Posterior vena cava (tissue), 2 donors: ENCODE results near the gene BRINP2. TPM values are rescaled to one million over a fixed set of nuclear protein-coding genes. Genes with fewer than 3 reads are reported as not detected.

Source experiments
- DNase-seq: peaks from one replicate; pipeline ENCODE4 v3.0.0-alpha.2; 2020; ENCODE audit warnings: low spot score
- intact Hi-C, 2 donors: fragments of 100-400 bp; cut with DNase I; formaldehyde crosslinking; loops; one replicate each; pipeline versions ENCODE4 v1.14.1 to v1.14.2; 2022 to 2023
- total RNA-seq, 2 donors: library from RNA; stranded (reverse); fragmentation: NEBNext Ultra II Directional; extraction: Animal tissue kit (Norgen Biotek cat#: 25700); gene quantifications; one replicate each; pipeline ENCODE4 v1.2.1, GENCODE V29; 2021
- donor health status: DM: yes; HTN: yes; CAD: no.
- donor health status: DM: yes; HTN: yes; CAD: no.

The BRINP2 gene
- total RNA-seq, 2 donors from 2014 or later, result 0.19 to 0.52 TPM

DNA sequence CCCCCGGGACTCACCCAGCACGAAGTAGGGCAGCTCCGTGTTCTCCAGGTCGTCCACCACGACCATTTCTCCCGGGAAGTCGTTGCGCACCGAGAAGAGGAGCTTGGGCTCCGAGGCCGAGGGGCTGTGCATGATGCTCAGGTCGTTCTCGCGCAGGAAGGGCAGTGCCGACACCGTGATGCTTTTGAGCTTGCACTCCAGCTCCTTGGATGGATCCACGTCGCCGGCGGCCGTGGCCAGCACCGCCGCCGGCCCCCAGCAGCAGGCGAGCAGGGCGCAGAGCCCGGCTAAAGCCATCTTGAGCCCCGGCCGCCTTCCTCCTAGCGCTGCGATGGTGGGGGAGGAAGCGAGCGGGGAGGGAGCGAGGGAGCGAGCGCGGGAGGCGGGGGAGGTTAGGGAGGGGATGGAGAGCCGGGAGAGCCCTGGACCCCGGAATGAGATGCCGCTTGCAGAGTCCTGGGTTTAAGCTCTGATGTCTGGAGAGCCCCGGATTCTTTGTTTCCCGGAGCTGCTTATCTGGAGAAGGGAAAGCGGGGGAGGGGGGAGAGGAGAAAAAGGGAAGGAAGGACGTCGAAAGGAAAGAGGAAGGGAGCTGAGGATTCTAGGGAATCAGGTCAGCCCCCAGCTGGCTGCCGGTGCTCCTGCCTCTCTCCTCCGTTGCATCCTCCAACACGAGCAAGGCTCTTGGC lies 6.2 kb upstream of the BRINP2 start, which contains the start of gene ASTN1:
Gene ASTN1, minus strand, starts transcription at position 333 of the 689 bp plus-strand sequence. Its CDS starts 36 bp downstream, at position 297.
- intact Hi-C loops, result no loop called here
- DNase-seq, result peak; percentile 64

DNA sequence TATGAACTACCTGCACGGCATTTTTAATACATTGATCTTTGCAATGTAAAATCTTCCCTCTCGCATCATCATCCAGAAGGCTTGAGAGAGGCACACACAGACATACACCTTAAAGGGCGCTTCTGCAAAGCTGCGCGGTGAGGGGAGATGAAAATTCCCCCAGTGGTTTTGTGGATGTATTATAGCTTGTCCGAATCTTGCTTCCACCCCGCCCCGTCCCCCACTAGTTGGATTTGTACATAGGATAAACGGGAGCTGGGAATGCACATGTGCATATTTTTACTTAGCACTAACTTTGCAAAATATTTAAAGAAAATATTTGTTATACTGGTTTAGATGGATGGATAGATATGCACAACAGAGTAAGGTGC lies 5.7 kb upstream of the BRINP2 start:
- DNase-seq, result no peak
- intact Hi-C loops, result no loop called here

GRCh38 chr1:177171536-177172123 lies 872 bp downstream of the BRINP2 start:
- DNase-seq, result no peak
- intact Hi-C loops, result no loop called here

DNA sequence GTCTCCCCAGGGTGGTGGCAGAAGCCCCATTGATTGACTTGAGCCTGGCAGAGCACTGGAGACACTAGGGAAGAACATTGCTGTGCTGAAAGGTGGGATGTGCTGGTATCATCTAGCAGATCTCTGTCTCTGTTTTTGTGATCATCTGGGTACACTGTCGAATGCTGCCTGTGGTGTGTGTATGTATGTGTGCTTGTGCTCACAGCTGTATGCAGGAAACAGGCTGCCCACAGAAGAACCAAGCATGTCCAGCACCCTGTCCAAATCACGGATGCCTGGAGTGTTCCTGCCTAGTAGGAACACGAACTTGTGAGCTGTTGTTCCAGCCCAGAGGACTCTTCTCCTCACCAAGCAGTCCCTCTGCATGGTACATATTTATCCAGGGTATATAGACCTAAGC lies 1.5 kb downstream of the BRINP2 start:
- intact Hi-C loops, result no loop called here
- no peak for DNase-seq

- intact Hi-C loops, result no loop called here
- no peak for DNase-seq
These were observed 2.1 kb downstream of the BRINP2 start for GRCh38 chr1:177172866-177173265.

DNA sequence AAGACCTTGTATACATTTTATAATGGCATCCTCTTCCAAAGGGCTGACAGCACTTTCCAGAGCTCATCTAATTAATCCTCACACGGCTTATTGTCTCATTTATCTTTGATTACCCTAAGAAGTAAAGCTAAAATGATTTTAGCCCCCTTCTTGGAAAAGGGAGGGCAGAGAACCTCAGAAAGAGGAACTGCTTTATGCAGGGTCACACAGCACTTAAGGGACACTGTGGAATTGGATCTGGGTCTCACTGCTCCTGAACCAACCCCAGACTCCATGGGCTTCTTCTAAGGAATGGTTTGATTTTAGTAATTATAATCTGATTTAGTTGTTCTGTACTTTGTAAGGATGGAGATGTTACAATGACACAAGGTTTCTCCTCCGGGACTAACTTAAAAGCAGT lies 3.2 kb downstream of the BRINP2 start:
- DNase-seq, result no peak
- intact Hi-C loops, result no loop called here

DNA sequence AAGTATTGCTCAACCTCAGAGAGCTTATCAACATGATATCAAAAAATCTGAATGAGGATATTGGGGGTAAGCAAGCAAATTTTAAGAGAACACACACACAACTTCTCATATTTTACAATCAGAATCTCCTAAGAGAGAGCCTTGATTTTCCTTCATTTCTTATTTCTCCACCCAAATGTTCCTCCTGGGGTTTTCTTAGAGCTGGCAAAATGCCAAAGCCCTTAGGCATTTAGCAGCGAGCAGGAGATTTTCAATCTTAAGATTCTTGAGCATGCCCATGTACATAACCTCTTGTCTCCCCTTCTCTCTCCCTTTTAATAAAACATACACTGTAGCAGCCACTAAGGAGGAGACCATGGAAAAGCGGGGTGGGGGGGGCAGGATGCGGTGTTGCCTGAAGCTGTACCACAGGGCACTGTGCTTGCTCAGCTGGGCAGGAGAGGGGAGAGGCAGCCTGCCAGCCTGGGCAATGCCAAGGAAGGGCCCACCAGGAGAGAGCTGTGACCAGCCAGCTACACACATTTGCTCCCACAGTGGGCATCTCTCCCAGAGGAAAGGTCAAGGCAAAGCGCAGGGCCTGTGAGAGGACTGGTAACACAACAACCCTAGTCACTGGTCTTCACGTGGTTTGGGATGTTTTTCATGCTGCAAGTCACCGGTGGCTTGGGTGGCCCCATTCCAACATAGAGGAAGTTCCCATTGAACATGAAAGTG lies 4.3 kb downstream of the BRINP2 start:
- no peak for DNase-seq
- intact Hi-C loops, result no loop called here

- DNase-seq, result no peak
- intact Hi-C loops, result loop anchor here in 1 of 2 donors (10.0 kb wide), 1 partner anchor 286 kb away; no protein-coding TSS in a partner anchor
These were observed 10.5 kb downstream of the BRINP2 start for GRCh38 chr1:177181280-177181630.

DNA sequence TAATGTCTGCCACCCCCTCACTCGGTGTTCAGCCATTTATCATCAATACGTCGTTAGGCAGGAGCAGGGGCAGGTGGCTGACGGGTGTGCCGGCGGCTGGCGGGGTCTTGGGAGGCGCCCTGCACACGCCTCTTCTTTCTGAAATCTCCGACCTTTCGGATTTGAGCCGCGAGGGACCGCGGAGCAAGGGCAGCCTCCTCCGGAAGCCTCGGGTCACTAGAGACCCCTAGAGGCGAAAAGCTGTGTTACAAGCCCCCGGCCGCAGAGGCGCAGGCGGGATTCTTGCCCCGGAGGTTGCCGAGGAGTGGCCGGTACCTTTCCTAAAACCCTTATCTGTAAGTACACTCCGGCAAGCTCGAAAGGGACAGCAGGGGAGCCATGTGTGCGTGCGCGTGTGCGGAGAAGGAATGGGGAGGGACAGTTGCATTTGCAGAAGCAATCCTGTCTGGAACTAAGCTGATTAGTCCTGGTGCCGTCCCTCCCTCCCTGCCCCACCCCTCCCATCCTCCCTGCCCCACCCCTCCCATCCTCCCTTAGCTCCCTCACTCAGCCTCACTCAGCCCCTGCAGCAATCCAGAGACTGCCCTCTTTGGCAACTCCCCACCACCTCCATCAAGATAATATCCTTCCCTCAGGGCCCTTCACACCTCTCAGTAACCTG lies 11.0 kb downstream of the BRINP2 start:
- peak; percentile 85 for DNase-seq
- intact Hi-C loops, result loop anchor here in 1 of 2 donors (10.0 kb wide), 1 partner anchor 287 kb away; no protein-coding TSS in a partner anchor

DNA sequence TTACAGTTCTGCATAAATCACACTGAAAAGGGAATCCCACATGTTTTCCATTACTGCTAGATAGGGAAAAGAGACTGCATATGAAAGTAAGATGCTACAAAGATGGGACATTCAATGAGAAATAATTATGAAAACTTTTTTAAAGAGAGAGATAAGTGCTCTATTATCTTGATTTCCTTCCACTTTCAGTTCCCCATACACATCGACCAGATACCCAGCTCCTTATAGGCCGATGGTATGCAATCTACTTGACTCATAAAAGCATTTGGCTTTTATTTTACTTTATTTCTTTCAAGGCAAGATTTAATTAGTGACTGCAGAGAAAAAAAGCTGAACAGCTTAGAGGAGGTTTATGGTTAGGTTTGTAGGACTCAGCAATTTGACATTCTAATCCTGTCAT lies 13.1 kb downstream of the BRINP2 start:
- intact Hi-C loops, result loop anchor here in 1 of 2 donors (10.0 kb wide), 1 partner anchor 289 kb away; no protein-coding TSS in a partner anchor
- no peak for DNase-seq

DNA sequence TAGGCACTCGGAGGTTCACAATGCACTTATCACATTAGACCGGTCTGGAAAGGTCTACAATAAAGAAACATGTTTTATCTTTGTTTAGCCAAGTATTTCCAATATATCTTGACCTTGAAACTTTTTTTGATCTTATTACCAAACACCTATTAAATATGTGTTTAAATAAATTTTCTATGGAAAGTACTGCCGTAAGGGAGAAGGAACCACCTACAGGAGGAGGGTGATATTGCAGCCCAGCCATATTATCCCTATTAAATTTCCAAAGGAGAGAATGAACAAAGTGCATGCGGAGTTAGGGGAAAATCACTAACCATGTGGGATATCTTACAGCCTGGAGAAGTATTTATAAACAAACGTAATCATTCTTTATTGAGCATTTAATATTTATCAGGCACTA lies 14.5 kb downstream of the BRINP2 start:
- intact Hi-C loops, result loop anchor here in 1 of 2 donors (10.0 kb wide), 1 partner anchor 290 kb away; no protein-coding TSS in a partner anchor
- DNase-seq, result no peak

- intact Hi-C loops, result loop anchor here in 1 of 2 donors (10.0 kb wide), 1 partner anchor 292 kb away; no protein-coding TSS in a partner anchor
- no peak for DNase-seq
These were observed 15.9 kb downstream of the BRINP2 start for GRCh38 chr1:177186639-177187038.

DNA sequence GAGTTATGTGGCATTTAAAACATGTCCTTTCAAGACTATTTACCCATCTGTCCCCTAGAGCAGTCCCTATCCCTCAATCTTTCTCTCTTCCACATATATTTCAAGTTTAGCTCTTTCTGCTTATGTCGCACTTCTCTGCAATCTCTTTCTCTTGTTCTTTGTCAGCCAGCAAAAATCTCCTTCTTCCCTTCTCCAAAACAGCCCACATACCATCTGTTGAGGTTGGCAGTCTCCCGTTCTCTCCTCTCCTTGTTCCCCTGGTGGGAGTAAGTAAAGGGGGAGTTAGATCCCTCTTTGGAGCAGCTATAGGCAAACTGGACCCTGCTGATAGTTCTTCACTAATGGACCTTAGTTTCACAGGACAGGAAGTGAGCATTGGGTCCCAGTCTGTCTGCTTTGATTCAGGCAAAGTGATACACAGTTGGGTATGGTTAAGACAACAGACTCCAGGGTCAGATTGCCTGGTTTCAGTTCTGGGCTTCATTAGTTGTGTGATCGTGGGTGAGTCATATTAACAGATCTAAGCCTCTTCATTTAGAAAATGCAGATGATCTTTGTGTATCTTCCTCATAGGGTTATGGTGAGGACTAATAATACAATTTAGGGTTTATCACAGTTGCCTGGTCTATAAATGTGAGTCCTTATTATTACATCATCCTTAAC lies 19.7 kb downstream of the BRINP2 start:
- no peak for DNase-seq
- intact Hi-C loops, result no loop called here

GRCh38 chr1:177198243-177198642 lies 27.5 kb downstream of the BRINP2 start:
- no peak for DNase-seq
- intact Hi-C loops, result no loop called here

- no peak for DNase-seq
- intact Hi-C loops, result no loop called here
These were observed 29.5 kb downstream of the BRINP2 start for GRCh38 chr1:177200290-177200689.

GRCh38 chr1:177206831-177207355 lies 36.1 kb downstream of the BRINP2 start:
- DNase-seq, result no peak
- intact Hi-C loops, result no loop called here

- DNase-seq, result no peak
- intact Hi-C loops, result no loop called here
These were observed 38.2 kb downstream of the BRINP2 start for GRCh38 chr1:177208920-177209319.

- intact Hi-C loops, result no loop called here
- peak; percentile 91 for DNase-seq
These were observed 38.6 kb downstream of the BRINP2 start for GRCh38 chr1:177209357-177209756.

DNA sequence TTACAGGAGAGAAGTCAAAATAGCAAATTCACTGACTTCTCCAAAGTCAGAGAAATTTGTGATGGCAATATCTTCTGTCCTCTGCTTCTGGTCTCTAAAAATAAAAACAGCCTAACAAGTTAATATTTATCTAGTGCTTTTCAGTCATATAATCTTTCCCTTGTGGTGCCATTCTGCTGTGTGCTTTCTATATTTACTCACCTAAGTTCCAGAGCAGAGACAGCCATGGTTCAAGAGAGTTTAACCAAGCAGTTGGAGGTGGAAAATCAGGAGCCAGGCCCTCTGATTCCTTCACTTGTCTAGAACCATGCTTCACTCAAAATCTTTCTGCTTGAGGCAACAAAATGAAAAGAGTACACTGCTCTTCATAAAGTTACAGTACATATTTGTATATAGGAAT lies 39.3 kb downstream of the BRINP2 start:
- no peak for DNase-seq
- intact Hi-C loops, result no loop called here
